OCI-LY3 (cell line): Measurements from ENCODE around the gene MORC2.

Experiments
- H2AFZ ChIP-seq: fragments of 200-600, 300-600 bp; shearing (Covaris generic); 2 replicates; pipeline ENCODE4 v1.6.0; 2014; ENCODE audit warnings: antibody characterized with exemption, low read depth, low read length
- H3K27ac ChIP-seq: fragments of 200-600, 300-600 bp; sonication (generic); 2 replicates; pipeline ENCODE4 v1.5.1; 2014; ENCODE audit warnings: mild to moderate bottlenecking, low read length, moderate library complexity, mixed read lengths
- H3K27me3 ChIP-seq: fragments of 200-600, 300-600 bp; sonication (generic); 2 replicates; pipeline ENCODE4 v1.6.1; 2014; ENCODE audit warnings: low read depth, low read length, mixed read lengths
- H3K36me3 ChIP-seq: fragments of 200-600, 300-600 bp; sonication (generic); replicated peaks from 2 replicates; pipeline ENCODE3; 2014; ENCODE audit warnings: low read depth, low read length, mixed read lengths
- H3K4me1 ChIP-seq: fragments of 300-600, 200-600 bp; sonication (generic); 2 replicates; pipeline ENCODE4 v1.6.1; 2014; ENCODE audit warnings: low read length, mixed read lengths
- H3K4me2 ChIP-seq: fragments of 200-600, 300-600 bp; sonication (generic); 2 replicates; pipeline ENCODE4 v1.6.1; 2014; ENCODE audit warnings: low read length, mixed read lengths
- H3K4me3 ChIP-seq: fragments of 300-600, 200-600 bp; sonication (generic); 2 replicates; pipeline ENCODE4 v1.5.1; 2014; ENCODE audit warnings: antibody characterized with exemption, mild to moderate bottlenecking, low read length, moderate library complexity
- H3K79me2 ChIP-seq: fragments of 300-600, 200-600 bp; shearing (Covaris generic); 2 replicates; pipeline ENCODE4 v1.6.1; 2014; ENCODE audit warnings: mild to moderate bottlenecking, low read length, mixed read lengths
- H3K9ac ChIP-seq: fragments of 300-600, 200-600 bp; shearing (Covaris generic); 2 replicates; pipeline ENCODE4 v1.6.0; 2014; ENCODE audit warnings: mild to moderate bottlenecking, low read length, moderate library complexity
- H3K9me3 ChIP-seq: fragments of 200-600, 300-600 bp; shearing (Covaris generic); 2 replicates; pipeline ENCODE4 v1.6.1; 2014; ENCODE audit warnings: low read length, mixed read lengths; ENCODE audit not compliant: insufficient read depth
- H4K20me1 ChIP-seq: fragments of 200-600, 300-600 bp; sonication (generic); 2 replicates; pipeline ENCODE4 v1.6.1; 2016; ENCODE audit warnings: low read length, mixed read lengths; ENCODE audit not compliant: insufficient read depth
- CTCF ChIP-seq: fragments of 200-600, 300-600 bp; sonication (generic); IDR thresholded peaks from 2 replicates; pipeline ENCODE4 v1.5.1; 2014; ENCODE audit warnings: antibody characterized with exemption, low read length, low read depth
- EZH2phosphoT487 ChIP-seq: fragments of 200-600 bp; shearing (Covaris generic); IDR thresholded peaks from 2 replicates; pipeline ENCODE4 v1.6.1; 2018; ENCODE audit warnings: antibody characterized with exemption, mixed run types, low read depth

MORC2 gene

GRCh38 chr22:30989474-30989873 lies 20.9 kb upstream of the MORC2 start:
- Histone ChIP-seq H3K27me3 (no peaks in the 10 kb centered on the region), H3K27ac (no peak overlapping the region), H3K4me1 (no peaks in the 10 kb centered on the region), H4K20me1 (no peaks in the 10 kb centered on the region), H3K79me2 (no peaks in the 10 kb centered on the region), H3K36me3 (peaks cover 5% of the 10 kb centered on the region), H3K4me3 (no peak overlapping the region), H2AFZ (no peak overlapping the region), H3K4me2 (no peak overlapping the region), H3K9ac (no peak overlapping the region), H3K9me3 (0 out of 2 replicates have a peak, but pooled peaks cover 3% of the 10 kb centered on the region)
- TF ChIP-seq CTCF (no peak), EZH2phosphoT487 (no peak)

GRCh38 chr22:30985561-30986208 lies 17.1 kb upstream of the MORC2 start:
- H3K9me3 ChIP-seq: no peaks in the 10 kb centered on the region
- H3K4me2 ChIP-seq: no peak overlapping the region
- 0 out of 2 replicates have a peak, but pooled peaks cover 4% of the 10 kb centered on the region for H4K20me1 ChIP-seq
- H3K9ac ChIP-seq: no peak overlapping the region
- H3K79me2 ChIP-seq: no peaks in the 10 kb centered on the region; the same call in 1 of the 2 replicates
- H2AFZ ChIP-seq: no peak overlapping the region
- no peak overlapping the region for H3K4me3 ChIP-seq
- no peak for TF ChIP-seq CTCF
- no peak for TF ChIP-seq EZH2phosphoT487
- H3K36me3 ChIP-seq: peaks cover 5% of the 10 kb centered on the region
- H3K27ac ChIP-seq: no peak overlapping the region
- H3K4me1 ChIP-seq: no peaks in the 10 kb centered on the region
- H3K27me3 ChIP-seq: no peaks in the 10 kb centered on the region

DNA sequence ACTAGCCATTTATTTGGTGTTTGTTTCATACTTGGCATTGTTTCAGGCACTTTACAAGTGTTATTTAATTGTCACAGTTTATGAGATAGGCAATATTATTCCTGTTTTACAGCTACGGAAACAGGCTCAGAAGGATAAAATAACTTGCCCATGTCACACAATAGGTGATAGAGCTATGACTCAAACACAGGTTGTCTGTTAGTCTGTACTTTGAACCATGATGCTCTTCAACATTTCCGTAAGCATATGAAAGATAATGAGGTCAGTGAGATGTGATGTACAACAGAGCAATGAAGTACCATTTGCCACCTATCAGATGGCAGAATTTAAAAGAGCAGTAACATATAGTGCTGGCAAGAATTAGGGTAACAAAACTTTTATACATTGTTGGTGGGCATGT lies 15.7 kb upstream of the MORC2 start:
- Histone ChIP-seq H3K79me2 (peaks cover 12% of the 10 kb centered on the region), H3K27me3 (no peaks in the 10 kb centered on the region)
- TF ChIP-seq CTCF (no peak), EZH2phosphoT487 (no peak)

DNA sequence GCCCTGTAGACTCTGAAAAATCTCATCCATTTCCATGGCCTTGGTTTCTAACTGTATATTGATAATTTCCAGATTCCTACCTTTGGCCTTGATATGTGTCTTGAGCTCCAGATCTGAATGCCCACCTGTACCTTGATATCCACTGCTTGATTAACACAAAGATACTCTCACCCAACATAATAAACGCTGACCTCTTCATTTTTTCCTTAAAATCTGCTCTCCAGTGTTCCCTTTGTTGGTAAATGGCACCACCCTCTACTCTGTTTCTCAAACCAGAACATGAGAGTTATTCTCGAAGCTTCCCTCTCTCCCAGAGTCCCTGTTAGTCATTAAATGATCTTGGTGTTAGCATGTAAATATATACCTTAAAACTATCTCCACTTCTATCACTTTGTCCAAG lies 13.9 kb upstream of the MORC2 start:
- no peak overlapping the region for H3K9ac ChIP-seq
- no peak overlapping the region for H3K4me3 ChIP-seq
- H3K27ac ChIP-seq: no peak overlapping the region
- no peak overlapping the region for H2AFZ ChIP-seq
- peaks cover 17% of the 10 kb centered on the region for H4K20me1 ChIP-seq
- H3K4me2 ChIP-seq: no peak overlapping the region
- H3K79me2 ChIP-seq: peaks cover 25% of the 10 kb centered on the region
- no peaks in the 10 kb centered on the region for H3K4me1 ChIP-seq
- TF ChIP-seq EZH2phosphoT487: no peak
- no peak for TF ChIP-seq CTCF
- H3K9me3 ChIP-seq: peaks cover 2% of the 10 kb centered on the region; the same call in 1 of the 2 replicates
- H3K27me3 ChIP-seq: no peaks in the 10 kb centered on the region
- peaks cover 20% of the 10 kb centered on the region for H3K36me3 ChIP-seq

More for the DNA sequence above, 15.7 kb upstream of the MORC2 start:
- H3K36me3 ChIP-seq: peaks cover 11% of the 10 kb centered on the region
- H2AFZ ChIP-seq: no peak overlapping the region
- H4K20me1 ChIP-seq: 0 out of 2 replicates have a peak, but pooled peaks cover 9% of the 10 kb centered on the region
- H3K4me3 ChIP-seq: no peak overlapping the region
- no peak overlapping the region for H3K27ac ChIP-seq
- no peak overlapping the region for H3K4me2 ChIP-seq
- no peaks in the 10 kb centered on the region for H3K4me1 ChIP-seq
- H3K9me3 ChIP-seq: no peaks in the 10 kb centered on the region
- no peak overlapping the region for H3K9ac ChIP-seq
